ENCODE measurements around the gene SMARCC2. TPM values are rescaled to one million over a fixed set of nuclear protein-coding genes. Genes with fewer than 3 reads are reported as not detected.

Gene SMARCC2
- total and polyA plus RNA-seq, 2 of the 13 experiments (the other 11 are each of a cell fraction or from before 2014, with no cell fraction given): 21.3 to 24.1 TPM

GRCh38 chr12:56158029-56158925 is 31.0 kb downstream of the SMARCC2 start, which contains the start of gene MYL6 (continued):
- no peak; the same call in 1 of the 2 replicates for TF ChIP-seq ZXDC (CRISPR knock-in tag; IDR thresholded peaks at IDR 0.05)
- 0 out of 2 replicates have a peak, but pooled peaks have one; percentile 53 for TF ChIP-seq ZNF850 (CRISPR knock-in tag; conservative IDR thresholded peaks at IDR 0.05)
- no peak for TF ChIP-seq NONO (IDR thresholded peaks at IDR 0.05)
- peak; percentile 82; the same call in 1 of the 2 replicates for TF ChIP-seq NONO (CRISPR knock-in tag; conservative IDR thresholded peaks at IDR 0.05)
- TF ChIP-seq TCF7 (IDR thresholded peaks at IDR 0.05; ENCODE audit: low read depth): no peak
- no peak for TF ChIP-seq NR1H2 (CRISPR knock-in tag; IDR thresholded peaks at IDR 0.05; ENCODE audit: borderline replicate concordance, low read depth)
- TF ChIP-seq ZNF256 (CRISPR knock-in tag; conservative IDR thresholded peaks at IDR 0.05): no peak
- no peak for TF ChIP-seq ZNF280D (CRISPR knock-in tag; IDR thresholded peaks at IDR 0.05)
- no peak for TF ChIP-seq ZNF550 (CRISPR knock-in tag; IDR thresholded peaks at IDR 0.05; ENCODE audit: borderline replicate concordance)
- peak; percentile 37; the same call in 1 of the 2 replicates for TF ChIP-seq ZNF614 (CRISPR knock-in tag; IDR thresholded peaks at IDR 0.05; ENCODE audit: borderline replicate concordance)
- TF ChIP-seq ZNF292 (CRISPR knock-in tag; IDR thresholded peaks at IDR 0.05; ENCODE audit: borderline replicate concordance, low read depth): no peak
- TF ChIP-seq THAP8 (CRISPR knock-in tag; IDR thresholded peaks at IDR 0.05; ENCODE audit: borderline replicate concordance): no peak
- peak; percentile 75; the same call in 1 of the 2 replicates for TF ChIP-seq TGIF2 (CRISPR knock-in tag; IDR thresholded peaks at IDR 0.05)
- no peak for TF ChIP-seq ZNF646 (CRISPR knock-in tag; IDR thresholded peaks at IDR 0.05)
- no peak for TF ChIP-seq ZNF713 (CRISPR knock-in tag; IDR thresholded peaks at IDR 0.05)
